ENCODE results near the gene PIWIL1. TPM values are rescaled to one million over a fixed set of nuclear protein-coding genes. Genes with fewer than 3 reads are reported as not detected.

Gene PIWIL1
- total RNA-seq, 1 experiment from 2014 or later = not detected

DNA sequence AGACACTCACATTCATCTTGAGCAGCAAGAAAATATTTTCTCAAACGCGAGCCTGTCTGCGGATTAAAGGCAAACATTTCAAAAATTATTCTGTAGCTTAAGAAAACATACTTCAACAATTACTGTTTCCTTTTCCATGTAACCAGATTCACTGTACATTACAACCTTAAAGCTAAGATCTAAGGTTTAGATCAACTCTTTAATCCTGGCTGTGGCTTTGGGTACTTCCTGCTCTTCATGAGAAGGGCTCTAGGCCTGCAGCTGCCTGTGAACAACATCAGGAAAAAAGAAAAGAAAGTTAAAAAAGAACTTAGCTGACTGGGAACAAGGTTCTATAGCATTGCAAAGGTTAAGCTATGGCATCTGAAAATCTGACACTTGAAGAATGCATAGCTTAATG, 21.4 kb upstream of the PIWIL1 start:
- Histone ChIP-seq H3K36me3 (ENCODE audit: insufficient read depth, low read length, poor library complexity, severe bottlenecking) (no peaks in the 10 kb centered on the region), H3K27ac (ENCODE audit: low read depth, low read length, poor library complexity, severe bottlenecking) (no peak overlapping the region), H3K27me3 (replicated peaks; ENCODE audit: insufficient read depth, low read depth, low read length, poor library complexity) (peaks cover 22% of the 10 kb centered on the region), H3K9me3 (ENCODE audit: low read depth, low read length, poor library complexity, severe bottlenecking) (no peaks in the 10 kb centered on the region), H3K4me3 (ENCODE audit: low read depth, low read length, poor library complexity, severe bottlenecking) (no peak overlapping the region), H3K4me1 (ENCODE audit: insufficient read depth, low read length, poor library complexity, severe bottlenecking) (no peaks in the 10 kb centered on the region)
- CTCF ChIA-PET = no interaction called here
- no TSS peak for BruUV-seq (replicated peaks)
- intact Hi-C loops (cut with micrococcal nuclease; ENCODE audit: unreplicated experiment) = no loop called here
- DNase-seq (ENCODE audit: low spot score) = no peak
- POLR2A ChIA-PET (ENCODE audit: low non-redundant PET) = no interaction called here
- TF ChIP-seq, protein P1, sequence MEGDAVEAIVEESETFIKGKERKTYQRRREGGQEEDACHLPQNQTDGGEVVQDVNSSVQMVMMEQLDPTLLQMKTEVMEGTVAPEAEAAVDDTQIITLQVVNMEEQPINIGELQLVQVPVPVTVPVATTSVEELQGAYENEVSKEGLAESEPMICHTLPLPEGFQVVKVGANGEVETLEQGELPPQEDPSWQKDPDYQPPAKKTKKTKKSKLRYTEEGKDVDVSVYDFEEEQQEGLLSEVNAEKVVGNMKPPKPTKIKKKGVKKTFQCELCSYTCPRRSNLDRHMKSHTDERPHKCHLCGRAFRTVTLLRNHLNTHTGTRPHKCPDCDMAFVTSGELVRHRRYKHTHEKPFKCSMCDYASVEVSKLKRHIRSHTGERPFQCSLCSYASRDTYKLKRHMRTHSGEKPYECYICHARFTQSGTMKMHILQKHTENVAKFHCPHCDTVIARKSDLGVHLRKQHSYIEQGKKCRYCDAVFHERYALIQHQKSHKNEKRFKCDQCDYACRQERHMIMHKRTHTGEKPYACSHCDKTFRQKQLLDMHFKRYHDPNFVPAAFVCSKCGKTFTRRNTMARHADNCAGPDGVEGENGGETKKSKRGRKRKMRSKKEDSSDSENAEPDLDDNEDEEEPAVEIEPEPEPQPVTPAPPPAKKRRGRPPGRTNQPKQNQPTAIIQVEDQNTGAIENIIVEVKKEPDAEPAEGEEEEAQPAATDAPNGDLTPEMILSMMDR (conservative IDR thresholded peaks at IDR 0.05; ENCODE audit: low read depth, low read length) = no peak
- TF ChIP-seq EZH2 (IDR thresholded peaks at IDR 0.05; ENCODE audit: borderline replicate concordance, low read depth, low read length, poor library complexity, severe bottlenecking) = no peak

DNA sequence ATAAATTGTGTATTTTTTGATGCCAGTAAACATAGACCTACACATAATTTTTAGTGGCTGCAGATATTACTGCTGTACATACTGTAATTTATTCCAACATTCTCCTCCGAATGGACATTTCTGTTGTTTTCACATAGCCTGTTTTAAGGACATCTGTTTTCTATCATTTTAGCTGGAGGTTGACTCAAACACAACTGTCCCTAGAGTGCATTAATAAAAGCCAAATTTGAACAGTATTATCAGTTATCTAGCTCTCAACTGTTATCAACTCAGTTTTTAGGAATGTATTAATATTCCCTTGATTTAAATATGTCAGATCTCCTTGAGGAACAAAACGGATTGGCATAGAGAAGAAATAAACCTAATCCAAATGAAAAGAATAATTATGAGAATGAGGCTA, 17.2 kb upstream of the PIWIL1 start:
- Histone ChIP-seq H3K4me3 (ENCODE audit: low read depth, low read length, poor library complexity, severe bottlenecking) (no peak overlapping the region), H3K9me3 (ENCODE audit: low read depth, low read length, poor library complexity, severe bottlenecking) (no peaks in the 10 kb centered on the region), H3K27me3 (replicated peaks; ENCODE audit: insufficient read depth, low read depth, low read length, poor library complexity) (peaks cover 28% of the 10 kb centered on the region), H3K27ac (ENCODE audit: low read depth, low read length, poor library complexity, severe bottlenecking) (no peak overlapping the region), H3K36me3 (ENCODE audit: insufficient read depth, low read length, poor library complexity, severe bottlenecking) (no peaks in the 10 kb centered on the region), H3K4me1 (ENCODE audit: insufficient read depth, low read length, poor library complexity, severe bottlenecking) (no peaks in the 10 kb centered on the region)
- TF ChIP-seq, protein P1 (conservative IDR thresholded peaks at IDR 0.05; ENCODE audit: low read depth, low read length) = no peak
- no peak for TF ChIP-seq EZH2 (IDR thresholded peaks at IDR 0.05; ENCODE audit: borderline replicate concordance, low read depth, low read length, poor library complexity, severe bottlenecking)
- intact Hi-C loops (cut with micrococcal nuclease; ENCODE audit: unreplicated experiment) = no loop called here
- ChIA-PET POLR2A (ENCODE audit: low non-redundant PET) (no interaction called here), CTCF (no interaction called here)
- no peak for DNase-seq (ENCODE audit: low spot score)
- no TSS peak for BruUV-seq (replicated peaks)

DNA sequence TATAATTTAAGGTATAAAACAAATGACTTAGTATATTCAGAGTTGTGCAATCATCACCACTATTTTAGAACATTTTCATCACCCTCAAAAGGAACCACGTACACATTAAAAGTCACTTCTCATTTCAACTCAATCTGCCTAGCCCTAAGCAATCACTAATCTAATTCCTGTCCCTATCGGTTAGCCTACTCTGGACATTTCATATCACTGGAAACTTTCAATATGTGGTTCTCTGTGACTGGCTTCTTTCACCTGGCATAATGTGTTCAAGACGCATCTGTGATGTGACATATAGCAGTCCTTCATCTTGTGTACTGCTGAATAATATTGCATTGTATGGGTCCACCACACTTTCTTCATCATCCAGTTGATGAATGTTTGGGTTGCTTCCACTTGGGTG, 15.4 kb upstream of the PIWIL1 start:
- Histone ChIP-seq H3K4me3 (ENCODE audit: low read depth, low read length, poor library complexity, severe bottlenecking) (no peak overlapping the region), H3K36me3 (ENCODE audit: insufficient read depth, low read length, poor library complexity, severe bottlenecking) (no peaks in the 10 kb centered on the region), H3K27ac (ENCODE audit: low read depth, low read length, poor library complexity, severe bottlenecking) (no peak overlapping the region), H3K9me3 (ENCODE audit: low read depth, low read length, poor library complexity, severe bottlenecking) (no peaks in the 10 kb centered on the region), H3K27me3 (replicated peaks; ENCODE audit: insufficient read depth, low read depth, low read length, poor library complexity) (peaks cover 37% of the 10 kb centered on the region), H3K4me1 (ENCODE audit: insufficient read depth, low read length, poor library complexity, severe bottlenecking) (no peaks in the 10 kb centered on the region)
- DNase-seq (ENCODE audit: low spot score) = no peak
- BruUV-seq (replicated peaks) = no TSS peak
- ChIA-PET CTCF (no interaction called here), POLR2A (ENCODE audit: low non-redundant PET) (no interaction called here)
- TF ChIP-seq, protein P1 (conservative IDR thresholded peaks at IDR 0.05; ENCODE audit: low read depth, low read length) = no peak
- no peak for TF ChIP-seq EZH2 (IDR thresholded peaks at IDR 0.05; ENCODE audit: borderline replicate concordance, low read depth, low read length, poor library complexity, severe bottlenecking)
- intact Hi-C loops (cut with micrococcal nuclease; ENCODE audit: unreplicated experiment) = no loop called here
